ENCODE results near the gene VWA2.

Gene VWA2

DNA sequence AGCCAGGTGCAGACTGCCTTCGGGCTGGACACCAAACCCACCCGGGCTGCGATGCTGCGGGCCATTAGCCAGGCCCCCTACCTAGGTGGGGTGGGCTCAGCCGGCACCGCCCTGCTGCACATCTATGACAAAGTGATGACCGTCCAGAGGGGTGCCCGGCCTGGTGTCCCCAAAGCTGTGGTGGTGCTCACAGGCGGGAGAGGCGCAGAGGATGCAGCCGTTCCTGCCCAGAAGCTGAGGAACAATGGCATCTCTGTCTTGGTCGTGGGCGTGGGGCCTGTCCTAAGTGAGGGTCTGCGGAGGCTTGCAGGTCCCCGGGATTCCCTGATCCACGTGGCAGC is 50.0 kb downstream of the VWA2 start:
- Histone ChIP-seq H3K36me3 (ENCODE audit: control insufficient read depth, insufficient read depth, low read length) (no peaks in the 10 kb centered on the region), H3K4me1 (ENCODE audit: control insufficient read depth, insufficient read depth, low read length) (no peaks in the 10 kb centered on the region), H3K9ac (ENCODE audit: low read length) (no peak overlapping the region), H3K27me3 (ENCODE audit: control insufficient read depth, insufficient read depth, low read length) (no peaks in the 10 kb centered on the region), H3K4me3 (ENCODE audit: low read length) (no peak overlapping the region), H3K9me3 (ENCODE audit: control insufficient read depth, low read length) (no peaks in the 10 kb centered on the region)

- H3K4me3 ChIP-seq (ENCODE audit: low read length), result no peak overlapping the region
- peaks cover under 1% of the 10 kb centered on the region for H3K9me3 ChIP-seq (ENCODE audit: control insufficient read depth, low read length)
- H3K9ac ChIP-seq (ENCODE audit: low read length), result no peak overlapping the region
- no peaks in the 10 kb centered on the region for H3K27me3 ChIP-seq (ENCODE audit: control insufficient read depth, insufficient read depth, low read length)
- H3K36me3 ChIP-seq (ENCODE audit: control insufficient read depth, insufficient read depth, low read length), result no peaks in the 10 kb centered on the region
- H3K4me1 ChIP-seq (ENCODE audit: control insufficient read depth, insufficient read depth, low read length), result no peaks in the 10 kb centered on the region
These were observed 51.0 kb downstream of the VWA2 start for GRCh38 chr10:114290038-114290437.

DNA sequence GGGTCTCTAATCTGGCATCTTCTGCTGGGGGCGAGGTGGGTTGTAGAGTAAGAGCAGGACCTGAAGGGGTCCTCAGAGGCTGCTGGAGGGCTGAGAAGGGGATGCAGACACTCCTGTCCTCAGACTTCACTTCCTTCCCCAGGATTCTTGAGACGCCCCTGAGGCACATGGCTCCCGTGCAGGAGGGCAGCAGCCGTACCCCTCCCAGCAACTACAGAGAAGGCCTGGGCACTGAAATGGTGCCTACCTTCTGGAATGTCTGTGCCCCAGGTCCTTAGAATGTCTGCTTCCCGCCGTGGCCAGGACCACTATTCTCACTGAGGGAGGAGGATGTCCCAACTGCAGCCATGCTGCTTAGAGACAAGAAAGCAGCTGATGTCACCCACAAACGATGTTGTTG is 52.0 kb downstream of the VWA2 start:
- H3K4me1 ChIP-seq (ENCODE audit: control insufficient read depth, insufficient read depth, low read length), result no peaks in the 10 kb centered on the region
- no peaks in the 10 kb centered on the region for H3K27me3 ChIP-seq (ENCODE audit: control insufficient read depth, insufficient read depth, low read length)
- peaks cover 5% of the 10 kb centered on the region for H3K36me3 ChIP-seq (ENCODE audit: control insufficient read depth, insufficient read depth, low read length)
- H3K4me3 ChIP-seq (ENCODE audit: low read length), result no peak overlapping the region
- no peak overlapping the region for H3K9ac ChIP-seq (ENCODE audit: low read length)
- H3K9me3 ChIP-seq (ENCODE audit: control insufficient read depth, low read length), result peaks cover 10% of the 10 kb centered on the region

DNA sequence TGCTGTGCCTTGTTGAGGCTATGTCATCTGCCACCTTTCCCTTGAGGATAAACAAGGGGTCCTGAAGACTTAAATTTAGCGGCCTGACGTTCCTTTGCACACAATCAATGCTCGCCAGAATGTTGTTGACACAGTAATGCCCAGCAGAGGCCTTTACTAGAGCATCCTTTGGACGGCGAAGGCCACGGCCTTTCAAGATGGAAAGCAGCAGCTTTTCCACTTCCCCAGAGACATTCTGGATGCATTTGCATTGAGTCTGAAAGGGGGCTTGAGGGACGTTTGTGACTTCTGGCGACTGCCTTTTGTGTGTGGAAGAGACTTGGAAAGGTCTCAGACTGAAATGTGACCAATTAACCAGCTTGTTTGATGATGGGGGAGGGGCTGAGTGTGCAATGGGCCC is 52.5 kb downstream of the VWA2 start:
- Histone ChIP-seq H3K36me3 (ENCODE audit: control insufficient read depth, insufficient read depth, low read length) (peaks cover 9% of the 10 kb centered on the region), H3K4me1 (ENCODE audit: control insufficient read depth, insufficient read depth, low read length) (no peaks in the 10 kb centered on the region), H3K27me3 (ENCODE audit: control insufficient read depth, insufficient read depth, low read length) (no peaks in the 10 kb centered on the region), H3K9me3 (ENCODE audit: control insufficient read depth, low read length) (peaks cover 10% of the 10 kb centered on the region), H3K4me3 (ENCODE audit: low read length) (no peak overlapping the region), H3K9ac (ENCODE audit: low read length) (no peak overlapping the region)

GRCh38 chr10:114293075-114293474 is 54.0 kb downstream of the VWA2 start:
- no peaks in the 10 kb centered on the region for H3K27me3 ChIP-seq (ENCODE audit: control insufficient read depth, insufficient read depth, low read length)
- no peak overlapping the region for H3K9ac ChIP-seq (ENCODE audit: low read length)
- H3K36me3 ChIP-seq (ENCODE audit: control insufficient read depth, insufficient read depth, low read length), result peaks cover 9% of the 10 kb centered on the region
- no peak overlapping the region for H3K4me3 ChIP-seq (ENCODE audit: low read length)
- no peaks in the 10 kb centered on the region for H3K4me1 ChIP-seq (ENCODE audit: control insufficient read depth, insufficient read depth, low read length)
- H3K9me3 ChIP-seq (ENCODE audit: control insufficient read depth, low read length), result peaks cover 10% of the 10 kb centered on the region

DNA sequence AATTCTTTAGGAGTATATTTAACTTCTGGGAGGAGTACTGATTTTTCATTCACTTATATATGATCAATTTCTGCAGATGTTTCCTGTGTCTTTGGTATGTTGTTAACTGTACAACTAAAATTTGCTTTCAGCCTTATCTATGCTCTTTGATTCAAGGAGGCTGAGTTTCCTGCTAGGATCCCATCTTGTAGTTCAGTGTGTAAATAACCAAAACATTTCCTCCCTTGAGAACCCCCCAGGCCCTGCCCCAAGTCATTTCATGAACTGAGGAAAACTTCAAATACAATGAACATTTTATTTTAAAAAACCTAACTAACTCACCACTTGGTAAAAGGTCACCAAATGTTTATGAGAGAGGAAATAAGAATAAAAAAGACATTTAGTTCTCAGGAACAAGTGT is 55.5 kb downstream of the VWA2 start:
- H3K36me3 ChIP-seq (ENCODE audit: control insufficient read depth, insufficient read depth, low read length), result peaks cover 9% of the 10 kb centered on the region
- H3K4me1 ChIP-seq (ENCODE audit: control insufficient read depth, insufficient read depth, low read length), result no peaks in the 10 kb centered on the region
- H3K9me3 ChIP-seq (ENCODE audit: control insufficient read depth, low read length), result peaks cover 10% of the 10 kb centered on the region
- H3K27me3 ChIP-seq (ENCODE audit: control insufficient read depth, insufficient read depth, low read length), result no peaks in the 10 kb centered on the region
- no peak overlapping the region for H3K9ac ChIP-seq (ENCODE audit: low read length)
- H3K4me3 ChIP-seq (ENCODE audit: low read length), result no peak overlapping the region

DNA sequence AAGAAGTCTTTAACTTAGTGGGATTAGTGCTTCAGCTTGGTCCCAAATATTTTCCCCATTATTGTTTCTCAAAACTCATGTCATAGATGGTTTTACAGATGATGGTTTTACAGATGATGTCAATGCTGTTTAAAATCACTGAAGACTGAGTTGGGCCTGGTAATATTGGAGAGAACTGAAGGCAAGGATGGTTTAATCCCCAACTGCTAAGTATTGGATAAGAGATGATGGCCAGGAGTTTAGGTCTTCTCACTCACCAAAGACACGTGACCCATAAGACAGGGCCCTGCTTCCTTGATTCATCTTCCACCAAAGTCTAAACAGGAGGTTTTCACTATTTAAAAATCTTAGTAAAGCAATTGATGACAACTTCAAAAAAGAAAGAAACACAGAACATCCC is 56.3 kb downstream of the VWA2 start:
- peaks cover 9% of the 10 kb centered on the region for H3K36me3 ChIP-seq (ENCODE audit: control insufficient read depth, insufficient read depth, low read length)
- H3K4me3 ChIP-seq (ENCODE audit: low read length), result no peak overlapping the region
- H3K9me3 ChIP-seq (ENCODE audit: control insufficient read depth, low read length), result peaks cover 10% of the 10 kb centered on the region
- no peaks in the 10 kb centered on the region for H3K27me3 ChIP-seq (ENCODE audit: control insufficient read depth, insufficient read depth, low read length)
- H3K9ac ChIP-seq (ENCODE audit: low read length), result no peak overlapping the region
- no peaks in the 10 kb centered on the region for H3K4me1 ChIP-seq (ENCODE audit: control insufficient read depth, insufficient read depth, low read length)

- no peaks in the 10 kb centered on the region for H3K4me1 ChIP-seq (ENCODE audit: control insufficient read depth, insufficient read depth, low read length)
- no peak overlapping the region for H3K9ac ChIP-seq (ENCODE audit: low read length)
- no peaks in the 10 kb centered on the region for H3K27me3 ChIP-seq (ENCODE audit: control insufficient read depth, insufficient read depth, low read length)
- no peak overlapping the region for H3K4me3 ChIP-seq (ENCODE audit: low read length)
- H3K9me3 ChIP-seq (ENCODE audit: control insufficient read depth, low read length), result peaks cover 10% of the 10 kb centered on the region
- peaks cover 9% of the 10 kb centered on the region for H3K36me3 ChIP-seq (ENCODE audit: control insufficient read depth, insufficient read depth, low read length)
These were observed 58.2 kb downstream of the VWA2 start for GRCh38 chr10:114297136-114297705.

GRCh38 chr10:114300036-114300645 is 61.1 kb downstream of the VWA2 start:
- no peak overlapping the region for H3K9ac ChIP-seq (ENCODE audit: low read length)
- peaks cover 8% of the 10 kb centered on the region for H3K9me3 ChIP-seq (ENCODE audit: control insufficient read depth, low read length)
- H3K4me3 ChIP-seq (ENCODE audit: low read length), result no peak overlapping the region
- peaks cover 9% of the 10 kb centered on the region for H3K36me3 ChIP-seq (ENCODE audit: control insufficient read depth, insufficient read depth, low read length)
- no peaks in the 10 kb centered on the region for H3K27me3 ChIP-seq (ENCODE audit: control insufficient read depth, insufficient read depth, low read length)
- H3K4me1 ChIP-seq (ENCODE audit: control insufficient read depth, insufficient read depth, low read length), result peaks cover 9% of the 10 kb centered on the region

DNA sequence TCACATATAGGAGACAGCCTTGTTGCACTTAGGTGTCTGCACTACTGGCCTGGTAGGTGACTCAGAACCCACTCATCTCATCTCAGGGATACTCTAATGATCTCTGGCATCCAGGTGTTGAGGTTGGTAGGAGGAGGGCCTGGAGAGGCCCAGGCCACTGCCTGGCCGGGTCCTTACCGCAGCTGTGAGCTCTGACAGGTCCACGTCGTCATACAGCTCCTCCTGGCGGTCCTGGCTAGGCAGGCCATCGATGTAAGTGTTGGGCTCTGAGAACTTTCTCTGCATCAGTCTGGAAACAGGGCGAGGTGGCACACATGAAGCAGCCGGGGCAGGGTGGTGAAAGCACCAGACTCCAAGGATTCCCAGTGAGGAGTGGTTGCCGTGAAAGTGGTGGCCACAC is 62.1 kb downstream of the VWA2 start:
- Histone ChIP-seq H3K9ac (ENCODE audit: low read length) (no peak overlapping the region), H3K4me3 (ENCODE audit: low read length) (no peak overlapping the region), H3K36me3 (ENCODE audit: control insufficient read depth, insufficient read depth, low read length) (peaks cover 3% of the 10 kb centered on the region), H3K4me1 (ENCODE audit: control insufficient read depth, insufficient read depth, low read length) (peaks cover 9% of the 10 kb centered on the region), H3K9me3 (ENCODE audit: control insufficient read depth, low read length) (no peaks in the 10 kb centered on the region), H3K27me3 (ENCODE audit: control insufficient read depth, insufficient read depth, low read length) (no peaks in the 10 kb centered on the region)

- Histone ChIP-seq H3K4me1 (ENCODE audit: control insufficient read depth, insufficient read depth, low read length) (peaks cover 9% of the 10 kb centered on the region), H3K9ac (ENCODE audit: low read length) (no peak overlapping the region), H3K27me3 (ENCODE audit: control insufficient read depth, insufficient read depth, low read length) (no peaks in the 10 kb centered on the region), H3K36me3 (ENCODE audit: control insufficient read depth, insufficient read depth, low read length) (no peaks in the 10 kb centered on the region), H3K9me3 (ENCODE audit: control insufficient read depth, low read length) (no peaks in the 10 kb centered on the region), H3K4me3 (ENCODE audit: low read length) (no peak overlapping the region)
These were observed 63.1 kb downstream of the VWA2 start for GRCh38 chr10:114301951-114302710.

DNA sequence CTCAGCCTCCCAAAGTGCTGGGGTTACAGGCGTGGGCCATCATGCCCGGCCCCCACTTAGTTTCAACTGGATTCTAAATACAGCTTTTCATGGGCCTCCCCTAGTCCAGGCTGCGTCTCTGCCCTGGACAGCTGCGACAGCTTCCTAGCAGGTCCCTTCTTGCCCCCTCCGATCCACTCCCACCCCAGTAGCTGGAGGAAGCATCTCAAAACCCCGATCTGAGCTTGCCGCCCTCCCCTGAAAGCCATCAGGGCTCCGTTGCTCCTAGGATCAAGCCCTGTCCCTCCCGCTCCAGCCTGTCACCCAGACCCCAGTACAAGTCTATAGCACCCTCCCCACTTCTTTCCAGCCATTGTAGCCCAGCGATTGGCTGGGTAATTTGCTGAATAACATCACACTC is 64.5 kb downstream of the VWA2 start:
- Histone ChIP-seq H3K9me3 (ENCODE audit: control insufficient read depth, low read length) (no peaks in the 10 kb centered on the region), H3K4me1 (ENCODE audit: control insufficient read depth, insufficient read depth, low read length) (peaks cover 9% of the 10 kb centered on the region), H3K36me3 (ENCODE audit: control insufficient read depth, insufficient read depth, low read length) (no peaks in the 10 kb centered on the region), H3K9ac (ENCODE audit: low read length) (no peak overlapping the region), H3K4me3 (ENCODE audit: low read length) (no peak overlapping the region), H3K27me3 (ENCODE audit: control insufficient read depth, insufficient read depth, low read length) (no peaks in the 10 kb centered on the region)
